Measurements from ENCODE around the gene FAM3C.

DNA sequence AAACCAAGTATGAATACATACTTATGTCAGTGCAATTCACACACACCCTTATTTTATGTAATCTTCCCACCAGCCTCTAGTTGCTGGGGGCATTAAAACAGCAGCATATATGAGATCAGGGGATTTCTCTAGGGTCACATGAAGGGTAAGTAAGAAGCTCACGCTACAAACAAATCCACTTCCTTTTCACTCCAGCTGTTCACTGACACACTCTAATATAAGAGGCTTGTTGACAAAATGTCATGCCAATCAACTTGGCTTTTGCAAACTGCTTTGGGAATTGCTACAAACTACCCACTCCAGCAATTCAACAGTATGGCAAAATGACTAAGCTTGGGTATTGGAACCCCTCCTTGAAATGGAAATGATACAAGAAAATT is 10.3 kb downstream of the FAM3C start:
- TF ChIP-seq, protein P1, sequence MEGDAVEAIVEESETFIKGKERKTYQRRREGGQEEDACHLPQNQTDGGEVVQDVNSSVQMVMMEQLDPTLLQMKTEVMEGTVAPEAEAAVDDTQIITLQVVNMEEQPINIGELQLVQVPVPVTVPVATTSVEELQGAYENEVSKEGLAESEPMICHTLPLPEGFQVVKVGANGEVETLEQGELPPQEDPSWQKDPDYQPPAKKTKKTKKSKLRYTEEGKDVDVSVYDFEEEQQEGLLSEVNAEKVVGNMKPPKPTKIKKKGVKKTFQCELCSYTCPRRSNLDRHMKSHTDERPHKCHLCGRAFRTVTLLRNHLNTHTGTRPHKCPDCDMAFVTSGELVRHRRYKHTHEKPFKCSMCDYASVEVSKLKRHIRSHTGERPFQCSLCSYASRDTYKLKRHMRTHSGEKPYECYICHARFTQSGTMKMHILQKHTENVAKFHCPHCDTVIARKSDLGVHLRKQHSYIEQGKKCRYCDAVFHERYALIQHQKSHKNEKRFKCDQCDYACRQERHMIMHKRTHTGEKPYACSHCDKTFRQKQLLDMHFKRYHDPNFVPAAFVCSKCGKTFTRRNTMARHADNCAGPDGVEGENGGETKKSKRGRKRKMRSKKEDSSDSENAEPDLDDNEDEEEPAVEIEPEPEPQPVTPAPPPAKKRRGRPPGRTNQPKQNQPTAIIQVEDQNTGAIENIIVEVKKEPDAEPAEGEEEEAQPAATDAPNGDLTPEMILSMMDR (IDR thresholded peaks at IDR 0.05; ENCODE audit: low read depth, low read length, poor library complexity, severe bottlenecking): no peak
- no peak for TF ChIP-seq EZH2phosphoT487 (IDR thresholded peaks at IDR 0.05; ENCODE audit: borderline replicate concordance, low read length)

Measured in DOHH2 (cell line).